GM12878 (cell line): ENCODE data around the gene FLVCR2. TPM values are rescaled to one million over a fixed set of nuclear protein-coding genes. Genes with fewer than 3 reads are reported as not detected.

Source experiments
- ATAC-seq: fragments of 200-7000 bp; cut with Tn5 transposase; 3 replicates; pipeline ENCODE4 v1.9.1; 2020; ENCODE audit warnings: mild to moderate bottlenecking, moderate library complexity
- BruUV-seq: library from RNA; stranded (reverse); fragments of 400-500 nt; replicated peaks from 2 replicates; lab custom pipeline; 2021; lab: Mats Ljungman, UMichigan
- CTCF ChIA-PET: fragments of 300-600 bp; sonication (Branson Sonifier 250); formaldehyde crosslinking; extraction: SDS; loops from one replicate; lab custom pipeline; 2021; ENCODE audit warnings: inconsistent platforms; lab: Yijun Ruan, JAX
- POLR2A ChIA-PET: fragments of 350-600 bp; formaldehyde crosslinking; extraction: SDS; loops from one replicate; lab custom pipeline; 2021; ENCODE audit warnings: inconsistent platforms; lab: Charles Lee
- RAD21 ChIA-PET: fragments of 300-600 bp; sonication (Branson Sonifier 250); formaldehyde crosslinking; loops from one replicate; lab custom pipeline; 2023; ENCODE audit warnings: antibody characterized with exemption; ENCODE audit not compliant: unreplicated experiment; lab: Charles Lee
- SMC1A ChIA-PET: fragments of 300-600 bp; sonication (Branson Sonifier 250); formaldehyde crosslinking; loops from one replicate; lab custom pipeline; 2023; ENCODE audit not compliant: unreplicated experiment, uncharacterized antibody; lab: Charles Lee
- DNase-seq: peaks from one replicate; pipeline ENCODE4 v3.0.0-alpha.2; 2011; ENCODE audit warnings: low read depth, low spot score
- FAIRE-seq: peaks from 3 replicates; lab custom pipeline; 2011; peaks lifted over from hg19 to GRCh38; lab: Jason Lieb, UNC
- H2AFZ ChIP-seq: 2 replicates; pipeline ENCODE4 v1.6.0; 2011; ENCODE audit warnings: low read depth, low read length, control low read depth; ENCODE audit not compliant: control insufficient read depth
- H3K27ac ChIP-seq: 2 replicates; pipeline ENCODE4 v1.5.1; 2011; ENCODE audit warnings: control low read depth; ENCODE audit not compliant: control insufficient read depth, insufficient read depth
- H3K27me3 ChIP-seq, 2 experiments: replicated peaks in 1 of 2; 2 replicates each; pipeline versions ENCODE4 v1.6.0 to v1.6.1; 2011; ENCODE audit warnings: low read length in 1 of 2; ENCODE audit not compliant: control insufficient read depth in 2 of 2, insufficient read depth in 2 of 2
- H3K36me3 ChIP-seq, 2 experiments: 2 replicates each; pipeline ENCODE4 v1.5.1; 2011; ENCODE audit warnings: low read length in 1 of 2; ENCODE audit not compliant: control insufficient read depth in 2 of 2, insufficient read depth in 2 of 2
- H3K4me1 ChIP-seq: 2 replicates; pipeline ENCODE4 v1.6.1; 2011; ENCODE audit warnings: mild to moderate bottlenecking, low read length, moderate library complexity, mixed read lengths; ENCODE audit not compliant: control insufficient read depth, insufficient read depth
- H3K4me2 ChIP-seq: 2 replicates; pipeline ENCODE4 v1.6.0; 2011; ENCODE audit warnings: control low read depth; ENCODE audit not compliant: control insufficient read depth, insufficient read depth
- H3K4me3 ChIP-seq: fragments of 200-600 bp; sonication (generic); 2 replicates; pipeline ENCODE4 v1.5.1; 2016
- H3K79me2 ChIP-seq: 2 replicates; pipeline ENCODE4 v1.6.0; 2011; ENCODE audit warnings: low read length; ENCODE audit not compliant: control insufficient read depth, insufficient read depth
- H3K9ac ChIP-seq: 2 replicates; pipeline ENCODE4 v1.8.0; 2011; ENCODE audit warnings: low read length, control low read depth, mixed read lengths; ENCODE audit not compliant: control insufficient read depth, insufficient read depth
- H3K9me3 ChIP-seq: replicated peaks from 3 replicates; pipeline ENCODE4 v1.5.1; 2011; ENCODE audit warnings: mild to moderate bottlenecking, low read length; ENCODE audit not compliant: control insufficient read depth, insufficient read depth
- H4K20me1 ChIP-seq: 2 replicates; pipeline ENCODE4 v1.6.0; 2011; ENCODE audit not compliant: control insufficient read depth, insufficient read depth
- ATF7 ChIP-seq: fragments of 450-650 bp; IDR thresholded peaks from 2 replicates; pipeline ENCODE4 v1.6.1; 2016; ENCODE audit warnings: low read depth, mild to moderate bottlenecking
- DPF2 ChIP-seq: fragments of 450-650 bp; IDR thresholded peaks from 2 replicates; pipeline ENCODE4 v1.6.1; 2017; ENCODE audit warnings: mild to moderate bottlenecking
- EGR1 ChIP-seq, 2 experiments: IDR thresholded peaks; 1 replicate in 1 of 2; 2 replicates in 1 of 2; pipeline ENCODE4 v1.6.1; 2011 to 2012; ENCODE audit warnings: low read depth in 2 of 2, low read length in 2 of 2, borderline replicate concordance in 1 of 2, mild to moderate bottlenecking in 1 of 2, moderate library complexity in 1 of 2
- FOS ChIP-seq: IDR thresholded peaks from 3 replicates; pipeline ENCODE4 v1.6.1; 2011; ENCODE audit warnings: borderline replicate concordance; ENCODE audit not compliant: insufficient read length; ENCODE audit errors: extremely low read depth
- HDAC6 ChIP-seq: fragments of 200-600 bp; sonication (generic); IDR thresholded peaks from one replicate; pipeline ENCODE4 v1.8.0; 2017; ENCODE audit warnings: antibody characterized with exemption; ENCODE audit not compliant: unreplicated experiment
- IRF3 ChIP-seq: fragments of 450-650 bp; IDR thresholded peaks from 2 replicates; pipeline ENCODE4 v1.6.1; 2014; ENCODE audit warnings: mild to moderate bottlenecking
- MTA2 ChIP-seq: fragments of 450-650 bp; IDR thresholded peaks from 2 replicates; pipeline ENCODE4 v1.6.1; 2016; ENCODE audit warnings: low read depth, mild to moderate bottlenecking, moderate library complexity
- MTA3 ChIP-seq: IDR thresholded peaks from 2 replicates; pipeline ENCODE4 v1.6.1; 2012; ENCODE audit warnings: low read length, inconsistent platforms, borderline replicate concordance
- MYC ChIP-seq: IDR thresholded peaks from 2 replicates; pipeline ENCODE4 v1.6.1; 2011; ENCODE audit warnings: mild to moderate bottlenecking, low read length, moderate library complexity, inconsistent platforms; ENCODE audit not compliant: insufficient read depth, insufficient replicate concordance, insufficient read length, severe bottlenecking
- NBN ChIP-seq: fragments of 450-650 bp; IDR thresholded peaks from 2 replicates; pipeline ENCODE4 v1.6.1; 2016
- PRDM15 ChIP-seq: fragments of 450-650 bp; formaldehyde crosslinking; IDR thresholded peaks from 2 replicates; pipeline ENCODE4 v1.4.0; 2020; ENCODE audit warnings: mild to moderate bottlenecking, moderate library complexity
- STAT1 ChIP-seq: fragments of 450-650 bp; conservative IDR thresholded peaks from 2 replicates; pipeline ENCODE4 v1.6.1; 2014; ENCODE audit warnings: antibody characterized with exemption, mild to moderate bottlenecking
- WGBS: methylation state at CpG from one replicate; pipeline ENCODE4 v1.1.6; 2016; ENCODE audit warnings: low lambda C conversion rate; ENCODE audit not compliant: insufficient replicate concordance, insufficient coverage; ENCODE audit errors: missing lambda C conversion rate; 5-methylcytosine and 5-hydroxymethylcytosine counted together
- in situ Hi-C: fragments of 300-500 bp; cut with MboI; formaldehyde crosslinking; loops from 9 replicates; pipeline ENCODE4 v1.14.3; 2018; ENCODE audit warnings: mixed read lengths
- intact Hi-C: fragments of 100-400 bp; cut with micrococcal nuclease; formaldehyde crosslinking; loops from one replicate; pipeline ENCODE4 v1.14.2; 2022; ENCODE audit not compliant: unreplicated experiment
- polyA plus RNA-seq, 11 experiments: library from polyadenylated mRNA; depleted of rRNA in 4 of 11; unstranded in 6 of 11; stranded (reverse) in 5 of 11; fragments of >200 nt; fragmentation: Nextera tagmentation in 4 of 11; fragmentation: Illumina TruSeq in 1 of 11; extraction: Ambion mirVana in 4 of 11; extraction: Trizol in 1 of 11; gene quantifications; 1 replicate in 1 of 11; 2 replicates in 10 of 11; pipeline versions ENCODE4 v1.2.1 to v1.2.3, GENCODE V29; 2011 to 2016; ENCODE audit warnings: inconsistent platforms in 2 of 11, missing spikeins in 2 of 11, low read depth in 1 of 11
- total RNA-seq, 4 experiments: library from RNA; depleted of rRNA in 3 of 4; stranded (reverse); fragments of >200 nt in 3 of 4; fragmentation: Illumina TruSeq in 1 of 4; extraction: Trizol in 1 of 4; gene quantifications; 2 replicates each; pipeline versions ENCODE4 v1.2.1 to v1.2.3, GENCODE V29; 2013 to 2021
- TF ChIP-seq, protein P1 (sequence below): fragments of 450-650 bp; IDR thresholded peaks from 2 replicates; pipeline ENCODE4 v1.6.1; 2017; ENCODE audit warnings: borderline replicate concordance

Gene FLVCR2
- total and polyA plus RNA-seq, 10 of the 15 experiments (the other 5 are each of a cell fraction or from before 2014, with no cell fraction given), result 0.24 to 3.7 (median 1.6) TPM

GRCh38 chr14:75566321-75566720 lies 12.1 kb upstream of the FLVCR2 start (continued):
- TF ChIP-seq PRDM15 (CRISPR knock-in tag), result no peak
- no peak for TF ChIP-seq STAT1
- peak; percentile 41; the same call in 1 of the 2 replicates for TF ChIP-seq ATF7
- TF ChIP-seq EGR1 (IDR thresholded peaks at IDR 0.05; ENCODE audit: borderline replicate concordance in 1 of 2, low read depth in 2 of 2, low read length in 2 of 2), result no peak
- TF ChIP-seq MTA2, result 0 out of 2 replicates have a peak, but pooled peaks have one; percentile 52
- TF ChIP-seq DPF2, result 0 out of 2 replicates have a peak, but pooled peaks have one; percentile 22
- TF ChIP-seq HDAC6, result no peak
- TF ChIP-seq NBN, result 0 out of 2 replicates have a peak, but pooled peaks have one; percentile 36
- no peak for TF ChIP-seq MTA3

DNA sequence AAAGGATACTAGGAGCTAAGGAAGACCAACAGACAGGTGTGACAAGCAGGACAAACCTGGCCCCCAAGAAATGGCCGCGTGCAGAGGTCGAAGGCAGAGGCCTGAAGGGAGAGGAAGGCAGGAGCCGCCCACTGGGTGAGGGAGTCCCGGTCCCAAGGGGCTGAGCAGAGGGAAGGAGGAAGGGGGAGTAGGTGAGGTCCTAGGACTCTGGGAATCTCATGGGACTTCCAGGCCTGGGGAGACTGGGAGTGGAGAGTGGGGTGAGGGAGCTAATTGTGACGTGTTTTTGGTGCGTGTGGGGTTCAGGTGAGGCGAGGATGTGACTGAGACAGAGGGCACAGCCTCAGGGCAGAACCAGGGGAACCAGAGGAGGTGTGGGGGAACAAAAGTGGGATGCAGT lies 11.7 kb upstream of the FLVCR2 start:
- in situ Hi-C loops (no loop called here), intact Hi-C loops (loop anchor here (10.0 kb wide), 1 partner anchor 432 kb away; no protein-coding TSS in a partner anchor)
- FAIRE-seq (no peak), DNase-seq (no peak), ATAC-seq (no peak)
- BruUV-seq, result no TSS peak
- Histone ChIP-seq H2AFZ (no peak overlapping the region), H3K27me3 (no peaks in the 10 kb centered on the region), H3K27ac (no peak overlapping the region), H3K9ac (no peak overlapping the region), H3K36me3 (no peaks in the 10 kb centered on the region), H3K79me2 (no peaks in the 10 kb centered on the region), H3K4me2 (no peak overlapping the region), H3K9me3 (no peaks in the 10 kb centered on the region), H3K4me3 (no peak overlapping the region), H3K4me1 (peaks cover 24% of the 10 kb centered on the region), H4K20me1 (no peaks in the 10 kb centered on the region)
- ChIA-PET CTCF (interaction anchor here (0.7 to 14.9 kb wide), 9 partner anchors 10 to 262 kb away, joined by 3 to 154 read pairs (median 4); partner anchors contain the start of gene BATF), SMC1A (interaction anchor here (0.7 to 1.8 kb wide), 12 partner anchors 11 to 260 kb away, joined by 3 to 12 read pairs (median 3); partner anchors contain the start of gene FLVCR2), POLR2A (interaction anchor here (0.6 to 1.4 kb wide), 5 partner anchors 9 to 73 kb away, joined by 3 to 4 read pairs (median 3); no protein-coding TSS in a partner anchor), RAD21 (interaction anchor here (0.8 to 1.7 kb wide), 11 partner anchors 10 to 259 kb away, joined by 3 to 12 read pairs (median 4); no protein-coding TSS in a partner anchor)
- whole genome bisulfite sequencing, result 87% methylated on average over 8 of the region's 8 CpGs
- TF ChIP-seq, protein P1, sequence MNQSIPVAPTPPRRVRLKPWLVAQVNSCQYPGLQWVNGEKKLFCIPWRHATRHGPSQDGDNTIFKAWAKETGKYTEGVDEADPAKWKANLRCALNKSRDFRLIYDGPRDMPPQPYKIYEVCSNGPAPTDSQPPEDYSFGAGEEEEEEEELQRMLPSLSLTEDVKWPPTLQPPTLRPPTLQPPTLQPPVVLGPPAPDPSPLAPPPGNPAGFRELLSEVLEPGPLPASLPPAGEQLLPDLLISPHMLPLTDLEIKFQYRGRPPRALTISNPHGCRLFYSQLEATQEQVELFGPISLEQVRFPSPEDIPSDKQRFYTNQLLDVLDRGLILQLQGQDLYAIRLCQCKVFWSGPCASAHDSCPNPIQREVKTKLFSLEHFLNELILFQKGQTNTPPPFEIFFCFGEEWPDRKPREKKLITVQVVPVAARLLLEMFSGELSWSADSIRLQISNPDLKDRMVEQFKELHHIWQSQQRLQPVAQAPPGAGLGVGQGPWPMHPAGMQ, result no peak
- no peak for TF ChIP-seq MYC
- no peak for TF ChIP-seq IRF3
- TF ChIP-seq FOS, result no peak
